Kidney epithelial cell (primary cell): ENCODE data around the gene FBRSL1. TPM values are rescaled to one million over a fixed set of nuclear protein-coding genes. Genes with fewer than 3 reads are reported as not detected.

Experiments used
- DNase-seq: peaks from one replicate; pipeline ENCODE4 v3.0.0-alpha.2; 2010; ENCODE audit warnings: low read depth
- H3K27me3 ChIP-seq: 2 replicates; pipeline ENCODE4 v1.6.0; 2011; ENCODE audit warnings: low read length; ENCODE audit not compliant: control insufficient read depth, insufficient read depth
- H3K36me3 ChIP-seq: 2 replicates; pipeline ENCODE4 v1.5.1; 2011; ENCODE audit warnings: low read length; ENCODE audit not compliant: control insufficient read depth, insufficient read depth
- H3K4me3 ChIP-seq: 2 replicates; pipeline ENCODE4 v1.5.1; 2011; ENCODE audit warnings: low read depth, mild to moderate bottlenecking, control low read depth, low read length
- CTCF ChIP-seq: IDR thresholded peaks from 2 replicates; pipeline ENCODE4 v1.5.1; 2011; ENCODE audit warnings: mild to moderate bottlenecking, moderate library complexity, low read length, control low read depth, inconsistent platforms; ENCODE audit not compliant: insufficient read depth, poor library complexity, severe bottlenecking
- total RNA-seq: library from RNA; depleted of rRNA; stranded (reverse); fragments of >200 nt; gene quantifications from 2 replicates; pipeline ENCODE4 v1.2.3, GENCODE V29; 2015

FBRSL1 gene
- total RNA-seq, 1 donor from 2014 or later = 22.9 TPM

- H3K27me3 ChIP-seq = no peaks in the 10 kb centered on the region
- no peak for DNase-seq
- no peak overlapping the region for H3K4me3 ChIP-seq
- TF ChIP-seq CTCF = no peak
- no peaks in the 10 kb centered on the region for H3K36me3 ChIP-seq
Measured at GRCh38 chr12:132495165-132495544, 5.2 kb downstream of the FBRSL1 start.

GRCh38 chr12:132495629-132496357 is 5.8 kb downstream of the FBRSL1 start:
- Histone ChIP-seq H3K27me3 (no peaks in the 10 kb centered on the region), H3K4me3 (no peak overlapping the region), H3K36me3 (no peaks in the 10 kb centered on the region)
- DNase-seq = no peak
- TF ChIP-seq CTCF = no peak

- DNase-seq = no peak
- H3K4me3 ChIP-seq = no peak overlapping the region
- no peak for TF ChIP-seq CTCF
- no peaks in the 10 kb centered on the region for H3K27me3 ChIP-seq
- H3K36me3 ChIP-seq = no peaks in the 10 kb centered on the region
Measured at GRCh38 chr12:132496358-132496669, 6.4 kb downstream of the FBRSL1 start.

GRCh38 chr12:132496710-132497109 is 6.8 kb downstream of the FBRSL1 start:
- DNase-seq = no peak
- Histone ChIP-seq H3K4me3 (no peak overlapping the region), H3K36me3 (no peaks in the 10 kb centered on the region), H3K27me3 (no peaks in the 10 kb centered on the region)
- TF ChIP-seq CTCF = no peak

- H3K36me3 ChIP-seq = no peaks in the 10 kb centered on the region
- no peak for TF ChIP-seq CTCF
- no peak for DNase-seq
- no peaks in the 10 kb centered on the region for H3K27me3 ChIP-seq
- H3K4me3 ChIP-seq = no peak overlapping the region
Measured at GRCh38 chr12:132497514-132498405, 7.8 kb downstream of the FBRSL1 start.

- Histone ChIP-seq H3K27me3 (no peaks in the 10 kb centered on the region), H3K36me3 (no peaks in the 10 kb centered on the region), H3K4me3 (no peak overlapping the region)
- no peak for TF ChIP-seq CTCF
- DNase-seq = no peak
Measured at GRCh38 chr12:132498931-132499330, 9.0 kb downstream of the FBRSL1 start.
